Adrenal gland (tissue), 5 donors: ENCODE results near the gene NUDCD3.

Experiments used
- CTCF ChIP-seq, 6 experiments: fragments of 450-650 bp in 4 of 6; fragments of 200-600 bp in 2 of 6; sonication (generic) in 1 of 6; IDR thresholded peaks; 1 replicate in 5 of 6; 2 replicates in 1 of 6; pipeline versions ENCODE4 v1.5.1 to v1.8.0; 2016 to 2021; ENCODE audit warnings: antibody characterized with exemption in 6 of 6, mild to moderate bottlenecking in 2 of 6, moderate library complexity in 1 of 6
- POLR2A ChIP-seq, 2 donors: fragments of 450-650 bp; IDR thresholded peaks; one replicate each; pipeline ENCODE4 v1.6.1; 2017; ENCODE audit warnings: antibody characterized with exemption in 2 of 2, mild to moderate bottlenecking in 2 of 2, moderate library complexity in 1 of 2
- donor health status: DM: no; HTN: no; CAD: no.

- no peak for TF ChIP-seq POLR2A (IDR thresholded peaks at IDR 0.05)
- TF ChIP-seq CTCF (IDR thresholded peaks at IDR 0.05) = no peak
These were observed 771 bp upstream of the NUDCD3 start for GRCh38 chr7:44491229-44491628.
